Left ventricle myocardium inferior (tissue), 1 donor: Measurements from ENCODE around the gene LSAMP. TPM values are rescaled to one million over a fixed set of nuclear protein-coding genes. Genes with fewer than 3 reads are reported as not detected.
"Not testable (repeated sequence)": the region's sequence is repeated elsewhere in the genome, so short reads cannot be mapped to it uniquely, and the experiment has no call there.

Source experiments
- DNase-seq: peaks from one replicate; pipeline ENCODE4 v3.0.0-alpha.2; 2020
- H3K27ac ChIP-seq: fragments of 200-600 bp; replicated peaks from 2 replicates; pipeline ENCODE4 v1.8.0; 2021
- H3K27me3 ChIP-seq: fragments of 200-600 bp; 2 replicates; pipeline ENCODE4 v1.8.0; 2021; ENCODE audit warnings: low read depth
- H3K36me3 ChIP-seq: fragments of 200-600 bp; 2 replicates; pipeline ENCODE4 v1.8.0; 2021
- H3K4me1 ChIP-seq: fragments of 200-600 bp; 2 replicates; pipeline ENCODE4 v1.8.0; 2021
- H3K4me3 ChIP-seq: fragments of 200-600 bp; 2 replicates; pipeline ENCODE4 v1.8.0; 2021; ENCODE audit warnings: mild to moderate bottlenecking, moderate library complexity
- H3K9me3 ChIP-seq: fragments of 200-600 bp; replicated peaks from 2 replicates; pipeline ENCODE4 v1.8.0; 2021
- intact Hi-C: fragments of 100-400 bp; cut with micrococcal nuclease; formaldehyde crosslinking; loops from one replicate; pipeline ENCODE4 v1.11.0; 2022
- total RNA-seq: library from RNA; stranded (reverse); fragmentation: NEBNext Ultra II Directional; extraction: Animal tissue kit (Norgen Biotek cat#: 25700); gene quantifications from one replicate; pipeline ENCODE4 v1.2.1, GENCODE V29; 2021
- TF ChIP-seq, protein P1 (sequence below): fragments of 200-600 bp; IDR thresholded peaks from 2 replicates; pipeline ENCODE4 v1.8.0; 2021; ENCODE audit warnings: antibody characterized with exemption, mild to moderate bottlenecking, borderline replicate concordance
- donor health status: DM: no; HTN: yes; CAD: no; lungs with severe emphysema.

Gene LSAMP
- total RNA-seq, 1 donor from 2014 or later, result 1.2 TPM

DNA sequence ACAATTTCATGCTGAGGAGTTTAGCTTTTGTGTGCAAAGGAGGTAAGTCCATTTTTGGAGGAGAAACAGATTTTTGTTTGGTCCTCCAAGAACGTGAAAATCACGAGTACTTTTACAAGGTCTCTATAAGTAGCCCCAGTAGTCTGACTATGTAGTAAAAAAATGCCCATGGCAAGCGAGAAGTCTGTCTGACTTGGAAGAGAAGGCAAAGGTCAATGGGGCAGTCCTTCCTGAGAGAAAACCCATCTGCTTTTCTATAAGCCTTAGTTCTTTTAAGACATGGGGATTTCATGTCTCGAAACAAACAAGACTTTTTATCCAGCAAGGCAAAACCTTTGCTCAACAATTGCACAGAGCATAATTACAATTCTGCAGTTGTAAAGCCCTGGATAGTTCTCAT, 638.8 kb downstream of the LSAMP start:
- Histone ChIP-seq H3K9me3 (no peaks in the 10 kb centered on the region), H3K36me3 (no peaks in the 10 kb centered on the region), H3K4me1 (no peaks in the 10 kb centered on the region), H3K27ac (no peak overlapping the region), H3K4me3 (no peak overlapping the region), H3K27me3 (peaks cover 22% of the 10 kb centered on the region)
- DNase-seq, result no peak
- TF ChIP-seq, protein P1, sequence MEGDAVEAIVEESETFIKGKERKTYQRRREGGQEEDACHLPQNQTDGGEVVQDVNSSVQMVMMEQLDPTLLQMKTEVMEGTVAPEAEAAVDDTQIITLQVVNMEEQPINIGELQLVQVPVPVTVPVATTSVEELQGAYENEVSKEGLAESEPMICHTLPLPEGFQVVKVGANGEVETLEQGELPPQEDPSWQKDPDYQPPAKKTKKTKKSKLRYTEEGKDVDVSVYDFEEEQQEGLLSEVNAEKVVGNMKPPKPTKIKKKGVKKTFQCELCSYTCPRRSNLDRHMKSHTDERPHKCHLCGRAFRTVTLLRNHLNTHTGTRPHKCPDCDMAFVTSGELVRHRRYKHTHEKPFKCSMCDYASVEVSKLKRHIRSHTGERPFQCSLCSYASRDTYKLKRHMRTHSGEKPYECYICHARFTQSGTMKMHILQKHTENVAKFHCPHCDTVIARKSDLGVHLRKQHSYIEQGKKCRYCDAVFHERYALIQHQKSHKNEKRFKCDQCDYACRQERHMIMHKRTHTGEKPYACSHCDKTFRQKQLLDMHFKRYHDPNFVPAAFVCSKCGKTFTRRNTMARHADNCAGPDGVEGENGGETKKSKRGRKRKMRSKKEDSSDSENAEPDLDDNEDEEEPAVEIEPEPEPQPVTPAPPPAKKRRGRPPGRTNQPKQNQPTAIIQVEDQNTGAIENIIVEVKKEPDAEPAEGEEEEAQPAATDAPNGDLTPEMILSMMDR, result no peak
- intact Hi-C loops, result no loop called here

DNA sequence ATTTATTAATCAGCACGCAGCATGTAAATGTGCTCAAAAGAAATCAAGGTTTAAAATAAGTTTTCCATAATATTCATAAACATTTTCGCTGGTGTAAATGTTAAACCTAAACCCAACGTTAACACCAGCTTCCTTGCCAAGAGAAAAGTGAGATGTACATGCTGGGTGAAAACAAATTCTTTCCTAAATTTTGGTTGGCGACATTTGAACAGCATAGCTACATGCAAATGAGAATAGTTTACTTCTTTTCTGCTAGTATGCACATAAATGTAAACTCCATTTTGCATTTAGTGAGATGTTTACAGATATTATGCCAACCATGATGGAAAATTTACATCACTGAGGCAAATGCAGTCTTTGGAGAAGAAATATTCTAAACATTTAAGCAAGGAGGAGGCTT, 639.8 kb downstream of the LSAMP start:
- DNase-seq, result no peak
- Histone ChIP-seq H3K4me1 (no peaks in the 10 kb centered on the region), H3K36me3 (no peaks in the 10 kb centered on the region), H3K4me3 (no peak overlapping the region), H3K27me3 (peaks cover 14% of the 10 kb centered on the region), H3K27ac (no peak overlapping the region), H3K9me3 (no peaks in the 10 kb centered on the region)
- TF ChIP-seq, protein P1, result no peak
- intact Hi-C loops, result no loop called here

DNA sequence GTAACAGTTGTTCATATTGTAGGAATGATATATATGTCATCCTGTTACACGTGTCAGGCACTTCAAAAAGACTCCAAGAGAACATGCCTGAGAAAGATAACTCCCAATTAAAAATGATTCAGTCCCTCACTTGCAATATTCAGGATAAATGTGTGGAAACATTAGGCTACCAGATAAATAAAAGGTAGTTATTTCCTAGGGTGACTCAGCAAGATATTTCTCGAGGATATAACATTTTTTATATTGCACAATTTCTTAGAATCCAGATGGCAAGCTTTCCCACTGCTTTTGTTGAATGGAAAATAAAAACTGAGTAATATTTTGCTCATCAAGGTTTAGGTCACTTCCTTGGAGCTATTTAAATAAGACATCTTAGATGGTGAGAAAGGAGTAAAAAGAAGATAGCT, 640.6 kb downstream of the LSAMP start:
- intact Hi-C loops, result no loop called here
- no peak for DNase-seq
- Histone ChIP-seq H3K27me3 (peaks cover 11% of the 10 kb centered on the region), H3K9me3 (no peaks in the 10 kb centered on the region), H3K36me3 (no peaks in the 10 kb centered on the region), H3K4me3 (no peak overlapping the region), H3K4me1 (no peaks in the 10 kb centered on the region), H3K27ac (no peak overlapping the region)
- TF ChIP-seq, protein P1, result no peak

DNA sequence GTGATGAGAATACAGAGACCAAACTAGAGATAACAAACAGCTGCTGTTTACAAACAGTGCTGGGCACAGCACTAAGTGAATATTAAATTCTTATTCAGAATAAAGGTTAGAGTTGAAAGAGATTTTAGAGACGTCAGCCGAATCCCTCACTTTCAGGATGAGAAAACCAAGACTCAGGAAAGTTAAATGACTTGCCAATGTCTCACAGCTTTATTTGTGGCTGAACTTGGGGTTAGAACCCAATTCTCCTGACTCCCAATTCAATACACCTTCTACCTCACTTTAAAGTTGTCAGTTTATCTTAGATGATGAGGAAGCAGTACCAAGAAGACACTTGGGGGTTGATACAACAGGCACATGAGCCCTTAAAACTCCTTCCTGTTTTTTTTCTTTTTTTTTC, 641.1 kb downstream of the LSAMP start:
- intact Hi-C loops, result no loop called here
- H3K4me1 ChIP-seq, result no peaks in the 10 kb centered on the region

DNA sequence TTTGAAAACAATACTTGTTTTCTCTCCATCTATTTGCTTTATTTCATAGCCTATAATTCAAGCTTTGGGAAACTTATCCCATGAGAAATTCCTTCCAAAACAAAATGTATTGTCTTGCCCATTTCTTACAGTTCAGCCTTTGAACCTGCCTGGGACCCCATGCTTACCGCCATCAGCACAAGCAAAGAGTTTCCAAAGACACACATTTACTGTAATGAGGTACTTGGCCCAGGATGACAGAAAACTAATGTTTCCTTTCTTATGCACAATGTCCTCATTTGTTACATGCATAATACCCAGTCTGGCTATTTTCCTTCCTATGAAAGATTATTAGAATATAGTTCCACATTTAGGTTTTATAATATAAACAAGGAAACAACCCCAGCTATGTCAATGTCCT, 641.6 kb downstream of the LSAMP start:
- DNase-seq, result no peak
- Histone ChIP-seq H3K4me1 (no peaks in the 10 kb centered on the region), H3K4me3 (no peak overlapping the region), H3K36me3 (no peaks in the 10 kb centered on the region), H3K9me3 (no peaks in the 10 kb centered on the region), H3K27me3 (peaks cover 11% of the 10 kb centered on the region), H3K27ac (no peak overlapping the region)
- TF ChIP-seq, protein P1, result no peak
- intact Hi-C loops, result no loop called here

More for the DNA sequence above, 641.1 kb downstream of the LSAMP start:
- no peaks in the 10 kb centered on the region for H3K36me3 ChIP-seq
- no peak overlapping the region for H3K4me3 ChIP-seq
- TF ChIP-seq, protein P1, result no peak
- no peak for DNase-seq
- no peak overlapping the region for H3K27ac ChIP-seq
- H3K9me3 ChIP-seq, result no peaks in the 10 kb centered on the region
- peaks cover 11% of the 10 kb centered on the region for H3K27me3 ChIP-seq

DNA sequence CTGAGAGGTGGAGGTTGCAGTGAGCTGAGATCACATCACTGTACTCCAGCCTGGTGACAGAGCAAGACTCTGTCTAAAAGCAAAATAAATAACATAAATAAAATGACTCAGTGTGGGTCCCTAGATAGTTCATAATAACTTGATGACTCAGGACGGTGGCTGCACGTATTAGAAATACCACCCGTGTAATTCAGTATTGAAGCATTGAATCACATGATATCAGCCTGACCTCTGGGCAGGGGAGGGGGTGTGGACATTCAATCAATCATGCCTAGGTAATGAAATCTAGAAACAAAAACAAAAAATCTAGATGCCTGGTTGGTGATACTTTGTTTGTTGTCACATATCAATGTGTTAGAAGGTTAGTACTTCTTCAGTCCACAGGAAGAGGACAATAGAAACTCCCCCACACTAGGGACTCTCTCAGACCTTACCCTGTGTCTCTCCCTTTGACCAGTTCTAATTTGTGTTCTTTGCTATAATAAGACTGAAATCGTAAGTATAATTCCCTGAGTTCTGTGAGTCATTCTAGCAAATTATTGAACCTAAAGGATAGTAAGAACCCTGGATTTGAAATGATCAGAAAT, 644.7 kb downstream of the LSAMP start:
- TF ChIP-seq, protein P1, result no peak
- H3K4me3 ChIP-seq, result no peak overlapping the region
- peaks cover 11% of the 10 kb centered on the region for H3K27me3 ChIP-seq
- H3K9me3 ChIP-seq, result no peaks in the 10 kb centered on the region
- H3K27ac ChIP-seq, result no peak overlapping the region
- DNase-seq, result no peak
- intact Hi-C loops, result no loop called here
- H3K36me3 ChIP-seq, result no peaks in the 10 kb centered on the region
- no peaks in the 10 kb centered on the region for H3K4me1 ChIP-seq

DNA sequence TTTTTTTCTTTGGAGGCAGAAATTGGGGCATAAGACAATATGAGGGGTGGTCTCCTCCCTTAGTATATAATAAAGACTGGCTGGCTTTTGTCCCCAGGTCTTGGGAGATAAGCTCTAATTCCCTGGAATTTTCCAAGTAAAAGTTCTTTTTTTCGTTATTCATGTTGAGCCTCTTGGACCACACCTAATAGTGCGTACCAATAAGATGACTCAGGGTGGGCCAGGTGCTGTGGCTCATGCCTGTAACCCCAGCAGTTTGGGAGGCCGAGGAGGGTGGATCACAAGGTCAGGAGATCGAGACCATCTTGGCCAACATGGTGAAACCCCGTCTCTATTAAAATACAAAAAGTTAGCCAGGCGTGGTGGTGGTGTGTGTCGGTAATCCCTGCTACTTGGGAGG, 645.2 kb downstream of the LSAMP start:
- intact Hi-C loops, H3K27ac ChIP-seq, H3K4me1 ChIP-seq, DNase-seq, H3K36me3 ChIP-seq, H3K9me3 ChIP-seq, H3K4me3 ChIP-seq: not testable (repeated sequence)
- H3K27me3 ChIP-seq, result peaks cover 11% of the 10 kb centered on the region
